Measurements from ENCODE around the gene REG1A.

DNA sequence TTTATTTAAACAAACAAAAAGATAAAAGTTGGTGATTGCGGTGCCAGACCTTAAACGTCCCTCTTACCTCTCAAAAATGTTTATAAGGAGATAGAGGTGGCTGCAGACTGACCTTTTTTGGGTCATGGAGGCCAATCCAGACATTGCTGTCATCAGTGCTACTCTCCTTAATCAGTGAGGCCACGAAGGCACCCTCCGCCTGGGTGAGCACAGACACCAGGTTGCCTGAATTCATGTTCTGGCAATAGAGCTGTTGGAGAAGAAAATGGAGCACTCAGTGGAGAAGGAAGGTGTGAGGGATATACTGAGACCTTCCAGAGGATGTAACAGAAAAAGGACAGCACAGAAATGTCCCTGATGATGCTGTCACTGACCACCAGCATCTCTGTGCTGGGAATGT lies 34.0 kb upstream of the REG1A start:
- TF ChIP-seq, protein P1, sequence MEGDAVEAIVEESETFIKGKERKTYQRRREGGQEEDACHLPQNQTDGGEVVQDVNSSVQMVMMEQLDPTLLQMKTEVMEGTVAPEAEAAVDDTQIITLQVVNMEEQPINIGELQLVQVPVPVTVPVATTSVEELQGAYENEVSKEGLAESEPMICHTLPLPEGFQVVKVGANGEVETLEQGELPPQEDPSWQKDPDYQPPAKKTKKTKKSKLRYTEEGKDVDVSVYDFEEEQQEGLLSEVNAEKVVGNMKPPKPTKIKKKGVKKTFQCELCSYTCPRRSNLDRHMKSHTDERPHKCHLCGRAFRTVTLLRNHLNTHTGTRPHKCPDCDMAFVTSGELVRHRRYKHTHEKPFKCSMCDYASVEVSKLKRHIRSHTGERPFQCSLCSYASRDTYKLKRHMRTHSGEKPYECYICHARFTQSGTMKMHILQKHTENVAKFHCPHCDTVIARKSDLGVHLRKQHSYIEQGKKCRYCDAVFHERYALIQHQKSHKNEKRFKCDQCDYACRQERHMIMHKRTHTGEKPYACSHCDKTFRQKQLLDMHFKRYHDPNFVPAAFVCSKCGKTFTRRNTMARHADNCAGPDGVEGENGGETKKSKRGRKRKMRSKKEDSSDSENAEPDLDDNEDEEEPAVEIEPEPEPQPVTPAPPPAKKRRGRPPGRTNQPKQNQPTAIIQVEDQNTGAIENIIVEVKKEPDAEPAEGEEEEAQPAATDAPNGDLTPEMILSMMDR (IDR thresholded peaks at IDR 0.05): no peak
- TF ChIP-seq POLR2A (IDR thresholded peaks at IDR 0.05) (no peak), POLR2AphosphoS5 (IDR thresholded peaks at IDR 0.05) (no peak)
